ENCODE results near the gene NDUFS3.
A peak's percentile ranks its signal among the peaks of the same experiment; 100 is the strongest.
"Not testable (repeated sequence)": the region's sequence is repeated elsewhere in the genome, so short reads cannot be mapped to it uniquely, and the experiment has no call there.

The NDUFS3 gene

DNA sequence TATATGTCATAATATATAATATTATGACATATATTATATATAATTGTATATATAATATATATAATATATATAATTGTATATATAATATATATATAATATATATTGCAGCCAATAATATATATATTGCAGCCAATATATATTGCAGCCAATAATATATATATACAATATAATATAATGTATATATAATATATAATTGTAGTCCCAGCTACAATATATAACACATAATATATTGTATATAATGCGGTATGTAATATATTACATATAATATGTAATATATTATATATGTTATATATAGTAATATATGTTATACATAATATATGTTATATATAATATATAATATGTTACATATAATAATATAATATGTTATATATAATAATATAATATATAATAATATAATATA is 20.2 kb upstream of the NDUFS3 start:
- H3K4me3 ChIP-seq (ENCODE audit: low read depth, low read length) = no peak overlapping the region

DNA sequence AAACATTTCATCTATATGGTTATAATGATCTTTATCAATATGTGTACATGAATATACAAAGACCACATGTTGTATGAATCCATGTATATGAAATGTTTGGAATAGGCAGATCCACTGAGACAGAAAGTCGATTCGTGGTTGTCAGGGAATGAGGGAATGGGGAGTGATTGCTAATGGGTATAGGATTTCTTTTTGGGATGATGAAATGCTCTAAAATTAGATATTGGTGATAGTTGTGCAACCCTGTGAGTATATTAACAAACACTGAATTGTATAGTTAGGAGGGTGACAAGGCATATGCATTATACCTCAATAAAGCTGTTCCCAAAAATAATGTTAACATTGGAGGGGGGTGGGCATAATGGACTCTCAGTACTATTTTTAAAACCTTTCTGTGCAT is 18.4 kb upstream of the NDUFS3 start:
- no peak overlapping the region for H3K4me3 ChIP-seq (ENCODE audit: low read depth, low read length)

DNA sequence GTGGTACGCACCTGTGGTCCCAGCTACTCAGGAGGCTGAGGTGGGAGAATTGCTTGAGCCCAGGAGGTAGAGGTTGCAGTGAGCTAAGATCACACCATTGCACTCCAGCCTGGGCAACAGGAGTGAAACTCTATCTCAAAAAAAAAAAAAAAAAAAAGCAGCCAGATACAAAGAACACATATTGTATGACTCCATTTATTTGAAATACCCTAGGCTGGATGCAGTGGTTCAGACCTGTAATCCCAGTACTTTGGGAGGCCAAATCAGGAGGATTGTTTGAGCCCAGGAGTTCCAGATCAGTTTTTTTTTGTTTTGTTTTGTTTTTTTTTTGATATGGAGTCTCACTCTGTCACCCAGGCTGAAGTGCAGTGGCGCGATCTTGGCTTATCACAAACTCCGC is 16.5 kb upstream of the NDUFS3 start:
- not testable (repeated sequence) for H3K4me3 ChIP-seq (ENCODE audit: low read depth, low read length)

DNA sequence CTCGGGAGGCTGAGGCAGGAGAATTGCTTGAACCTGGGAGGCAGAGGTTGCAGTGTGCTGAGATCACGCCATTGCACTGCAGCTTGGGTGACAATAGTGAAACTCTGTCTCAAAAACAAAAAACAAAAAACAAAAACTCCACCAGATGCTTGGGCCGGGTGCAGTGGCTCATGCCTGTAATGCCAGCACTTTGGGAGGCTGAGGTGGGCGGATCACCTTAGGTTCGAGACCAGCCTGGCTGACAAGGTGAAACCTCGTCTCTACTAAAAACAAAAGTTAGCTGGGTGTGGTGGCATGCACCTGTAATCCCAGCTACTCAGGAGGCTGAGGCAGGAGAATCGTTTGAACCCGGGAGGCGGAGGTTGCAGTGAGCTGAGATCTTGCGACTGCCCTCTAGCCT is 14.5 kb upstream of the NDUFS3 start:
- H3K4me3 ChIP-seq (ENCODE audit: low read depth, low read length) = not testable (repeated sequence)

DNA sequence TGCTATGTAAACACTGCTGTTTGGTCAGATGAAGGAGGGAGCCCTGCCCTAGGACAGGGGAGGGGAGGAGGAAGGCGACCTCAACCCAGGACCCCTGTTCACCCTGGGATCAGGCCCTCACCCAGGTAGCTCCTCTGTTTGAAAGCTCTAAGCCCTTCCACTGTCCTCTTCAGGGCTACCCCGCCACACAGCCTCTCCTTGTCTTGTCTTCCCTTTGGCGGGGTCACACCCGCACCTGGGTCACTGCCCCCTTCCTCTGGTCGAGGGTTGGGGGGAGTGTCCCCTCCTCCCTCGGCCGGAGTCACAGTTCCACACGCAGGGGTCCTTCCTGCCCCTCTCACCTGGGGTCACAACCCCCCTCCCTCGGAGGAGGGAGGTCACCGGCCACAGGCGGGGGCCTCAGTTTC is 13.9 kb upstream of the NDUFS3 start:
- H3K4me3 ChIP-seq (ENCODE audit: low read depth, low read length) = peak overlapping the region; percentile 87

DNA sequence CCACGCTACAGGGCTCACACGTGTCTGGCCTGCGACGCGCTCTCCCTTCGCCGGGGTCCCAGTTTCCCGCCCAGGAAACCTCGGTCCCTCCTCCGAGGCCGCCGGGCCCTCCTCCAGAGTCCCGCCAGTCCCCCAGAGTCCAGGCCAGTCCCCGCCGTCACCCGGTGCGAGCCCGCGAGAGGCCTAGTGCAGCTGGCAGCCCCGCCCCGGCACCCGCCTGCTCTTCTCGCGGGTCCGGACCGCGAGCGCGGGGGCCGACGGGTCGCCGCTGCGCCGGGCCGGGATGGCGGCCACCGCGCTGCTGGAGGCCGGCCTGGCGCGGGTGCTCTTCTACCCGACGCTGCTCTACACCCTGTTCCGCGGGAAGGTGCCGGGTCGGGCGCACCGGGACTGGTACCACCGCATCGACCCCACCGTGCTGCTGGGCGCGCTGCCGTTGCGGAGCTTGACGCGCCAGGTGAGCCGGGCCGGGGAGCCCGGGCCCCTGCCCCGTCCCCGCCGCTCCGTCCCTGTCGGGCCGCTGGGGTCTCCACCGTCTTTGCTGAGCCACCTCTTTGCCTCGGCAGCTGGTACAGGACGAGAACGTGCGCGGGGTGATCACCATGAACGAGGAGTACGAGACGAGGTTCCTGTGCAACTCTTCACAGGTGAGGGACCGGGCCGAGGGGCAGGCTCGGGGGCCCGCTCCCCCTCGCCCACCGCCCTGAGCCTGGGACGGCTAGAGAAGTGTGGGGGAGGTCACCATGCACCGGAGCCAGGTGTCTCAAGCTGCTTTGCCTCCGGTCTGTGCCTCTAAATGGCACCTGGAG is 13.3 kb upstream of the NDUFS3 start, which contains the start of gene PTPMT1:
PTPMT1 (plus strand) TSS at position 260 of the 809 bp plus-strand sequence; CDS start at position 284, 24 bp downstream.
- peak within 1 kb of the TSS; percentile 87 for H3K4me3 ChIP-seq (ENCODE audit: low read depth, low read length)

DNA sequence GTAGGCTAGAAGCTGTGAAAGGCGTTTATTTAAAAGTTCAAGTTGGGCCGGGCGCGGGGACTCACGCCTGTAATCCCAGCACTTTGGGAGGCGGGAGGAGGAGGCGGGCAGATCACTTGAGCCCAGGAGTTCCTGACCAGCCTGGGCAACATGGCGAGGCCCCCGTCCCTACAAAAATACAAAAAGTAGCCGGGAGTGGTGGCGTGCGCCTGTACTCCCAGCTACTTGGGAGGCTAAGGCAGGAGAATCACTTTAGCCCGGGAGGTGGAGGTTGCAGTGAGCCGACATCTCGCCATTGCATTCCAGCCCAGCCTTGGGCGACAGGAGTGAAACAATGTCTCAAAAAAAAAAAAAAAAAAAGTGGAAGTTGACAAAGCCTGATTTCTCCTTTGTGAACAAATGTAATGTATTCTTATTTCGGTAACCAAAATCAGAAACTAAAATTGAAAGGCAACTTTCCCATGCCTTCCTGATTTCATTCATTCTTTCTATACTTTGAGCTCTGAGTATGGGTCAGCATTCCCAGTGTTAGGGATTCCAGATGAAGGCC is 12.7 kb upstream of the NDUFS3 start:
- H3K4me3 ChIP-seq (ENCODE audit: low read depth, low read length) = peak overlapping the region; percentile 87

DNA sequence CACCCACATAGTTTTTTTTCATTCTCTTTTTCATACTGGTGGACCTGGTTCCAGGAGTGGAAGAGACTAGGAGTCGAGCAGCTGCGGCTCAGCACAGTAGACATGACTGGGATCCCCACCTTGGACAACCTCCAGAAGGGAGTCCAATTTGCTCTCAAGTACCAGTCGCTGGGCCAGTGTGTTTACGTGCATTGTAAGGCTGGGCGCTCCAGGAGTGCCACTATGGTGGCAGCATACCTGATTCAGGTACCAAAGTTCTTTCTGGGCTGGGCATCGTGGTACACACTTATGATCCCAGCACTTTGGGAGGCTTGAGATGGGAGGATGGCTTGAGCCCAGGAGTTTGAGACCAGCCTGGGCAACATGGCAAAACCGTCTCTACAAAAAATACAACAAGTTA is 9.2 kb upstream of the NDUFS3 start:
- H3K4me3 ChIP-seq (ENCODE audit: low read depth, low read length) = no peak overlapping the region

DNA sequence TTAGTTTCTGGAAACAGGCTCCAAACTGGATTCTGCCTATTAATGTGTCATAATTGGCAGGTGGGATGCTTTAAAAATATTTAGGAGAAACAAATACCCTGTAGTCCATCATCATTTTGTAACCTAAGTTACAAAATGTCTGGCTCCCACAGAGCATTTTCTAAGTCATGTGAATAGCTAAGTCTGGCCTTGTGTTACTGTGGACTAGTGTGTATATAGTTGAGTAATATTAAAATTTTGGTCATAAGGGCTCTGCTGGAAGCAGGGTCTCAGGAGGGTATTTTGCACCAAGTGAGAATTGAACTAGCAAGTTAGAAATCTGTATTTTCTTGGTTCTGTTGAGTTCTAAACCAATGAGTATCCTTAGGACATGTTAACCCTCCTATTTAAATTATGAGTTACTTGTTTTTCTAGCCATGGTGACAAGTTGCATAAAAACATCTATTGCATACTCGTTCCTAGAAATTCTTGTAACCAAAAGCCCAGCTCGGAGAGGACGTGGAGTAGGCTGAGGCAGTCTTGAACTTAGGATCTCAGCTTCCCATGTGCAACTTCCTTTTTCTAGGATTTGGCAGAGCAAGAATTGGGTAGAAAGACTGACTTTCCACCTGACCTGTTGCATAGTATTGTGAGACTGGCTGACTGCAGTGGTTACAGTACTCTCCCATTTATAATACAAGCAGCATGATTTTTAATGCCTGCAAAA is 8.1 kb upstream of the NDUFS3 start:
- H3K4me3 ChIP-seq (ENCODE audit: low read depth, low read length) = no peak overlapping the region

DNA sequence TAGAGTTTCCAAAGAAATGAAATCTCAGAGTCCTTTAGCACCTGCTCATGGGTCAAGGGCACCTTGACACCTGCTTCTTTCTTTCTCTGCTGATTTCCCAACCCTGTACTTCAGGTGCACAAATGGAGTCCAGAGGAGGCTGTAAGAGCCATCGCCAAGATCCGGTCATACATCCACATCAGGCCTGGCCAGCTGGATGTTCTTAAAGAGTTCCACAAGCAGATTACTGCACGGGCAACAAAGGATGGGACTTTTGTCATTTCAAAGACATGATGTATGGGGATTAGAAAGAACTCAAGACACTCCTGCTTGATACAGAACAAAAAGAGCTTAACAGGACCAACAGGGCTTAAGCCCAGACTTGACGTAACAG is 7.5 kb upstream of the NDUFS3 start:
- H3K4me3 ChIP-seq (ENCODE audit: low read depth, low read length) = no peak overlapping the region

DNA sequence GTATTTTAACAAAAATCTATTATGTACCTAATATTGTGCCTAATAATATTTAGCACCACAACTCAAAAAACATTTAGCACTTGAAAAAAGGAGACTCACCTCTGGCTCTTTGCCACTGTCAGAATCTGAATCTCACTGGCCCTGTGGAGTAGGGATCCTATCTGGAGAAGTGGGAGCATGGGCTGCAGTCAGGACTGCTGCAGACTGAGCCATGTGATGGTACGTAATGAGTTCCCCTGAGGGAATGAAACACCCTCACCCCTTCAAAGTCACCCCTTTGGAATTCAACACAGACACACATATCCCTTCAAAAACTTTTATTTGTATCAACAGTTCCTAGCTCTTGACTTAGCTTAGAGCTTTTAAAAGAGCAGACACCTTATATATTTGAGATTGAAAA is 7.0 kb upstream of the NDUFS3 start:
- no peak overlapping the region for H3K4me3 ChIP-seq (ENCODE audit: low read depth, low read length)

DNA sequence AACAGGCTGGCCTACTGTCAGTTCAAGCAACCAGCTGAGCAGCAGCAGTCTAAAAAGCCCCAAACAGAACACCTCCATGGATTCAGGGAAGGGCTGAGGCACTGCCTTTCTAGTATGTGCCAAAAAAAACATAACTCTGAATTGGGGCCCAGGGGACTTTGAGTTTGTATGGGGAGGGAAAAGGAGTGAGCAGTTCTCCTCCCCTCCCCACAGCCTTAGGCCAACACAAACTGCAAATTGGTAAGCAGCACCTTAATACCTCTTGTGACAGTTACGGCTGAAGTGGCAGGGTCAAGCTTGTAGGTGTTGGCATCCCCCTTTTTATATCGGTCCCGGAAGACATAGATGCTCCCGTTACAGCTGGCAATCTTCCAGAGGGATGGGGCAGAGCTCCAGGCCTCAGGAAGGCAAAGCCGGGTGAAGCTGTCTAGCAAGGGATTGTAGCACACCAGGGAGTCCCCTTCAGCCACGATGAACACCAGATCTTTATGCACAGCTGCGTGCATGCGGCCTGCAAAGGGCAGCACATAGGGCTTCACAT is 6.1 kb upstream of the NDUFS3 start:
- no peak overlapping the region for H3K4me3 ChIP-seq (ENCODE audit: low read depth, low read length)

DNA sequence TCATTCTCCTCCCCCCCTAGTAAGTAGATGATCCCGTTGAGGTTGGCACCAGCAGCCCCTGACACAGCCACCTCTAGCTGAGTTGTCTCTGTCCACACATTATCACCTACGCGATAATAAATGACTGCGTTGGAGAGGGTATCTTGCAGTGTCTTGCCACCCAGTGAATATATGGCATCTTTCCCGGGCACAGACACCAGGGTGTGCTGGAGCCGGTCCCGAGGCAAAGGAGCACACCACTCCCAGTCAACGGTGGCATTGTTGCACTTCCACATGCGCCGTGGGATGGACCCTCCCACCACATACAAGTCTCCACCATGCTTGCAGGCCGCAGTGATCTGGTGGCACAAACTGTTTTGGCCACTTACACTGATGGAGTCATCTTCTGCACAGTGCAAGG is 5.6 kb upstream of the NDUFS3 start:
- H3K4me3 ChIP-seq (ENCODE audit: low read depth, low read length) = no peak overlapping the region

DNA sequence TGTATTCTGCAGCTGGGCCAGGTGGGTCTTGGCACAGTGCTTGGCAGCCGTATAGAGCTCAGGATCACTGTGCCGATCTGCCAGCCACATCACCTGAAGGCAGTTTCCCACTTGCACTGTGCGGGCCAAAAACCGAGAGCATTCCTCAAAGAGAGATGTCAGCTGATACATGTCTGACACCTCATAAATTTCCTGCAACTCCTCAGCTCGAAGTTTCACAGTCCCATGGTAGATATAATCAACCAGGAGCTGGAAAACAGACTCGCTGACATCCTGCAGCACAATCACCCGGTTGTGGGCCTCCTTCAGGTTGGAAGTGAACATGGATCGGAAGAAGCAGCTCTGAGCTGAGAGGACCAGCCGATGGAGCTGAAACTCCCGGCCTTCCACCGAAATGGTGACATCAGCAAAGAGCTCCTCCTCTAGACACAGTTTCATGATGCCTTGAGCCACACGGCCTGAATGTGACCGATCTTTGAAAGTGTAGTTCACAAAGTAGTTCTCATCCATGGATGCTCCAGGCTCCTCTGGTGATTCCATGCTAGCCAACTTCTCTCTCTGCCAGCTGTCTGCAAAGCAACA is 1.3 kb upstream of the NDUFS3 start:
- peak overlapping the region; percentile 98 for H3K4me3 ChIP-seq (ENCODE audit: low read depth, low read length)

DNA sequence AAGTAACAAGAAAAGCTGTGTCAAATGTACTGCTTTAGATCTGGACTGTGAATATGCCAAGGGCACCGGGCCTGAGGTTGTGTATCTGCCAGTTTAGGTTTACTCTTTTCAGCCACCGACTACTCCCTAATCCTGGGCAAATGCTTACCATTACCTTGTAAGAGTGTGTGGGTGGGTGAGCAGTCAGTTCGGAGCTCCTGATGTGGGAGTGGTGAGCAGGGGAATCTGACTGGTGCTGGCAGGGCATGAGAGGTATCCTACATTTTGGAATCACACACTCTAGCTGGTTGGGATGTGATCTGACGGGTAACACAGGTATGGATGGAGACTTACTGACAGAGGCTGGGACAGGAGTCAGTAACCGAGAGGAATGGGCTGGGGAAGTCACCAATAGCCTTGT is 5.0 kb downstream of the NDUFS3 start:
- H3K4me3 ChIP-seq (ENCODE audit: low read depth, low read length) = no peak overlapping the region

DNA sequence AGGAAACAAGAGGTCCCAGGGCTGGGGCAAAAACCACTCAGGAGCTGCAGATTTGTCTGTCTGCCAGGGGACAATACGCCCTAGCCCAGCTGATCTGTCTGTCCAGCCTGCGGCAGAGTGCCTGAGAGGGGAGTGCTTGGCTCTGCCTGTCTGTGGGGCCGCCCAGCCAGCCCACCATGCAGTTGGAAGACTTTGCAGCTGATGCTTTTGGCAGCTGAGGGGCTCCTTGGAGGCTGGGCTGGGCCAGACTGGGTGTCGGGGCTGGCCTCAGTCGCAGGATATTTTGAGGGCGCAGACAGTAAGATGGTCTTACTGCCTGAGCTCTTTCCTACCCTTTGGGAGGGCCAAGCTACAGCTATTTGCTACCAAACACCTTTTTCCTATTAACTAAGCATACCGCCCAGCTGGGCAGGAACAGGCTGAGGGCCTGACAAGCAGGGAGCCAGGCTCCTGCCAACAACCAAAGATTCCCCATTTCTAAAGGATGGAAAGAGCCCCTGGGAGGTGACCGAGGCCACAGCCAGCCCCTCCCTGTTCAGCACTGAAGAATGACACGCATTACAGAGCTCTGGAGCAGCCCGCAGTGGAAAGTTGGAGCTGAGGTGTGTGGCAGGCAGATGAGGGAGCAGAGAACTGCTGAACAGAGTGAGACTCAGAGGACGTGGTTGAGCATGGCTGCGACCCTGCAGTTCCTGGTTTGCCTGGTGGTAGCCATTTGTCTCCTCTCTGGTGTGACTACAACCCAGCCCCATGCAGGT is 7.4 kb downstream of the NDUFS3 start, which contains the start of gene FAM180B:
FAM180B (plus strand) TSS at position 581 of the 758 bp plus-strand sequence; CDS start at position 672, 91 bp downstream.
- no peak within 1 kb of the TSS for H3K4me3 ChIP-seq (ENCODE audit: low read depth, low read length)

DNA sequence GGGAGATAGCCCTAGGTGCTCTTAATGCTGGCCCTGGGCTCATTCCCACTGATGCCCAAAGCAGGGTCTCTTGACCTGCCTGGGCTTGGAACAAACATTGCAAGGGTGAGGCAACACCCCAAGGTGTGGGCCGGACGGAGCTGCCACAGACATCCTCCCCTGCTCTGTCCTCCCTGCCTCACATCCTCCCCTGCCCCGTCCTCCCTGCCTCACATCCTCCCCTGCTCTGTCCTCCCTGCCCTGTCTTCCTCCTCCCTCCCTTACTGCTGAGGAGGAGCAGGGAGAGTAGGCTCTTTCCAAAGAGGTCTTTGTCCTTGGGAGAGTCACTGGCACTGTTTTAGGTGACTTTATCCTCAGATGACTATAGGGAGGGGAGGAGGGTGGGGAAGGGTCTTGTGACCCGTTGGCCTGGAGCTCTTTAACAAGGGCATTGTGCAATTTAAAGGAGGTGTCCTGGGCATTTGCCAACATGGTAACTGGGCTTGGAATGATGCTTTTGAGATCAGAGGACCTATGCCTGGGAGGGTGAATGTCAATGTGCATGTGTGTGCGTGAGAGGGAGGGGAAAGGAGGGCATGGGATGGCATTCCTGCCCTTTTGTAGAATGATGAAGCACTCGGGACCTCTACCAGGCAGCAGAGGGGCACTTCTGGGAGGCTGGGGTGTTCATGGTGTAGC is 8.3 kb downstream of the NDUFS3 start:
- no peak overlapping the region for H3K4me3 ChIP-seq (ENCODE audit: low read depth, low read length)

DNA sequence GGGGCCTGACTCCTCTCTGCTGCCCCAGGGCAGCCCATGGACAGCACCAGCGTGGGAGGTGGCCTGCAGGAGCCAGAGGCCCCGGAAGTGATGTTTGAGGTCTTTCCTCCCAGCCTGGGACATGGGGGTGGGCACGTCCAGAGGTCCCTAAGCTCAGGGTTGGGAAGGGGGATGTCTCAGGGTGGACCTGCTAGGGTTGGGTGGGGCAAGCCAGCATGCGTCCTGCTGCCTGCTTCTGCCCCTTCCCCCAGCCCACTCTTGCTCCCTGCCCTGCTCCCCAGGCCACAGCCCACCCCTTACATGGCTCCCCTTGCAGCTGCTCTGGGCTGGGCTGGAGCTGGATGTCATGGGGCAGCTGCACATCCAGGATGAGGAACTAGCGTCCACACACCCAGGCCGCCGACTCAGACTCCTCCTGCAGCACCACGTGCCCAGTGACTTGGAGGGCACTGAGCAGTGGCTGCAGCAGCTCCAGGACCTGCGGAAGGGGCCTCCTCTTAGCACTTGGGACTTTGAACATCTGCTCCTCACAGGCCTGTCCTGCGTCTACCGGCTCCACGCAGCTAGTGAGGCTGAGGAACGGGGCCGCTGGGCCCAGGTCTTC is 9.0 kb downstream of the NDUFS3 start:
- no peak overlapping the region for H3K4me3 ChIP-seq (ENCODE audit: low read depth, low read length)

DNA sequence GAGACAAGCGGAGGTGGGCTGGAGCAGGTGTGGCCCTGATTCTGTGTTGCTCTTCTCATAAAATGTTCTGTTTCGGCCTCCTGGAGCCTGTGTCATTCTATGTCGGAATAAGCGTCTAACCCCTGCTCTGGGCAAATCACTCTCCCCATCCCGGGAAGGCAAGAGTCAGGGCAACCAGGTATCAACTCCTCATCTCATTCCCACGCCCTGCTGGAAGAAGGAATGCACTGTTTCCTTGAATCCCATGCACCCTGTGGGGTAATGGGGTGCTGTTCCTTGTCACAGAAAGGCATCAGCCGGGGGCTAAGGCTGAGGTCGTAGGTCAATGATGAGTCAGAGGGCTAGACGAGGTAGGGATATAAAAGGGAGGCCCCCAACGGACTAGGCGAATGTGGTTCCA is 10.2 kb downstream of the NDUFS3 start:
- H3K4me3 ChIP-seq (ENCODE audit: low read depth, low read length) = no peak overlapping the region

DNA sequence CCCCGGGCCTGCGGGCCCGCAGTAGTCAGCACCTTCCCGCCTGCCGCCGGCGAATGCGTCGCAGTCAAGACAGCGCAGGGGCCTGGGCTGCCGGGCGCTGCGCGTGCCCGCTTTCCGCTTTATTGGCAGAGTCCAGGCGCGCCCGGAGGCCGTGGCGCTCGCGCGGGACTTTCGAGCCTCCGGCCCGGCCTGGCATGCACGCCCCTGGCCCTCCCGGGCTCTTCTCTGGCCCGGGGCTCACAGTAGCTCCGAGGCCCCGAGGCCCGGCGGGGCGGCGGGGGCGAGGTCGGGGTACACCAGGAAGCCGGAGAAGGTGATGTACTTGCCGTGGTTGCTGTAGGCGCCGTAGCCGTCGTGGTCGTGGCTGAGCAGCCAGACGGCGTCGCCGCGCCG is 10.7 kb downstream of the NDUFS3 start:
- no peak overlapping the region for H3K4me3 ChIP-seq (ENCODE audit: low read depth, low read length)

All from iPS-11a (cell line).